ENCODE results near the gene UBALD2.
A peak's percentile ranks its signal among the peaks of the same experiment; 100 is the strongest.
"Not testable (repeated sequence)": the region's sequence is repeated elsewhere in the genome, so short reads cannot be mapped to it uniquely, and the experiment has no call there.

The UBALD2 gene

DNA sequence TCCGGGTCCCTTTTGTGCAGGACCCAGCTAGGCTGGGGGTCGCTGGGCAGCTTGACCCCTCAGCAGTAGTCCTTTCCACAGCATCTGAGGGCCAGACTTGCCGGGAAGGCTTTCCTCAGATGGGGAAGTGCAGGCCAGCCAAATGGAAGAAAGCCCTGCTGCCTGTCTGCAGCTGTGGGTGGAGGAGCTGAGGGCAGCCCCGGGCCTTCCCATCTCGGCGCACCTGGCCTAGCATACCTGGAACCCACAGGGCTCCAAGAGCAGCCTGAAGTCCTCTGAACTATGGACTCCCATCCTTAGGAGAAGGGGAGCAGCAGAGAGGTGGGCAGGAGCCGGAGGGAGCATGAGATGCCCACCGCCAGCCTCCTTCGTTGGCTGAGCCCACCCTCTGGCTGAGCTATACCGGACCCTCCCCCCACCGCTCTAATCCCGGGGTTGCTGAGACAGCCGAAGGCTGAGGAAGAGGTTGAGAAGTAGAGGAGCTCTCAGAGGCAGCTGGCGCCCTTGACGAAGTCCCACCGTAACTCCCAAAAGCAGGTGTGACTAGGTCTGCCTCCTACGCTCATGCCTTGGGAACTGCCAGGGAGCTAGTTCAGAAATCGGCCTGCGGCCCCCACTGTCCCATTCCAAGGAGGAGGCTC, 13.2 kb downstream of the UBALD2 start:
- no peak for DNase-seq

DNA sequence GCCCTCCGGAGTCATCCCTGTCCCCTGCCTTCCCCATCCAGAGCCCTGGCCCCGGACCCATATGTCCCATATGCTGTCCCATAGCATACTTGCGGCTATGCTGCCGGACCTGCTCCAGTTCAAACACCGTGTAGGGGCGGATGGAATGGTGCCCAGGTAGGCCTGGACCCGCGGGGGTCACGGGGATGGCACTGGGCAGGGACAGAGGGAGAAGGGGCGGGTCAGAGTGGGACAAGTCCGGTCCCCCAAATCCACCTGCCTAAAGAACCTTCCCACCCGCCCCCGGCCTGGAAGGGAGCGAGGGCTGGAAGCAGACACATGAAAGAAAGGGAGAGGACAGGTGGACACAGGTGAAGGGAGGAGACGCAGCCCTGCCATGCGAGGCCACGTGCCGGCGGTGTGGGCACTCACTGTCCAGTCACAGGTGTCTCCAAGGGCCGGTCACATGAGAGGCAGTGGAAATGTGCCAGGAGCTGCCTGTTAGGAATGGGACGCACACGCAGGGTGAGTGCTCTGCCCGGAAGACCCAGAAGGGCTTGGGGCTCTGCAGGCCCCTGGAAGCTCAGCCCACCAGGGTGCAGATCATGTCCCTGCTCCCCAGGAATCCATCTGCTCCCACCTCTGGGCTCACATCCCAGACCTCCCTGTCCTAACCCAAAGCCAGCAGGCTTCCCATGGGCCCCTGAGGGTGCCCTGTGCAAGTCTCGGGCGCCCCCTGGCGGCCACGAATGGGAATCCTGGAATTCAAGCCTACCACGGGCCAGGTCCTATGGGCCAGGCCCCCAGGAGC, 14.0 kb downstream of the UBALD2 start:
- DNase-seq: peak; percentile 68 to 84 (median 81)

DNA sequence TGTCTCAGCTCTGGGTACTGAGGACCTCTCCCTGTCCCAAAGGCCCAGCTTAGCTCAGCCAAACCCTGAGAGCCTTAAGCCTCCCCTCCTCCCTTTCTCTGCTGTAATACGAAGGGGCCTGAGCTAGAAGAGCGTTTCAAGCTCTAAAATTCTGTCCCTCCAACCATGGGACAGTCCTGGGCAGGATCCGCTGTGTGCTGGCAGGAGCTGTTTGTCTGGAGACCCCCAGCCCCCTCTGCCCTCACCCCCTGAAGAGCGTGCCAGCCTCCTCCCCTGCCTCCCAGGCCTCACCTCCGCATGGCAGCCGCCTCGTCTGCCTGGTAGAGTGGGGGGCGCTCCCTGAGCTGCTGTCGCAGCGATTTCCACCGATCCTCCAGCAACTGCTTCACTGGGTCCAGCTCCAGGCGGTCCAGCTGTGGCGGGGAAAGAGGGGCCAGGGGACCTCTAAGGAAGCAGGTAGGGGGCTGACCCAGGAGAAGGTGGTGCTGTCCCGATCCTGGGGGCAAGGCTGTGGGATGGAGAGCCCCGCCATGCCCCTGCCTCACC, 14.7 kb downstream of the UBALD2 start:
- no peak for DNase-seq

DNA sequence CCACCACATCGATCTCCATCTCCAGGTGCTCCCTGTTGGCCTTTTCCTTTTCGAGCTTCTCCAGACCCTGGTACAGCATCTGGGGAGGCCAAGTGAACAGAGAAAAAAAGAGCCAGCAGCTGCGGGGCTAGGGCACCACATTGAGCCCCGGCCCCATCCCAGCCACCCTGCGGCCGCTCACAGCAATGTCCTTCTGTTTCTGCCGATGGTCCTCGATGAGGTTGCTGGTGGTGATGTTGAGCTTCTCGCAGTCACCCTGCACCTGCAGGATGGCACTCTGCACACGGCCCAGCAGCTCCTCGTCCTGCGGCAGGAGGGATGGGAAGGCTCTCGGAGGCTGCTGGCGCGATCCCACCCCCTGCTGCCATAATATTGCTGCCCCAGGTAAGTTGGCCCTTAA, 15.5 kb downstream of the UBALD2 start:
- DNase-seq: no peak

DNA sequence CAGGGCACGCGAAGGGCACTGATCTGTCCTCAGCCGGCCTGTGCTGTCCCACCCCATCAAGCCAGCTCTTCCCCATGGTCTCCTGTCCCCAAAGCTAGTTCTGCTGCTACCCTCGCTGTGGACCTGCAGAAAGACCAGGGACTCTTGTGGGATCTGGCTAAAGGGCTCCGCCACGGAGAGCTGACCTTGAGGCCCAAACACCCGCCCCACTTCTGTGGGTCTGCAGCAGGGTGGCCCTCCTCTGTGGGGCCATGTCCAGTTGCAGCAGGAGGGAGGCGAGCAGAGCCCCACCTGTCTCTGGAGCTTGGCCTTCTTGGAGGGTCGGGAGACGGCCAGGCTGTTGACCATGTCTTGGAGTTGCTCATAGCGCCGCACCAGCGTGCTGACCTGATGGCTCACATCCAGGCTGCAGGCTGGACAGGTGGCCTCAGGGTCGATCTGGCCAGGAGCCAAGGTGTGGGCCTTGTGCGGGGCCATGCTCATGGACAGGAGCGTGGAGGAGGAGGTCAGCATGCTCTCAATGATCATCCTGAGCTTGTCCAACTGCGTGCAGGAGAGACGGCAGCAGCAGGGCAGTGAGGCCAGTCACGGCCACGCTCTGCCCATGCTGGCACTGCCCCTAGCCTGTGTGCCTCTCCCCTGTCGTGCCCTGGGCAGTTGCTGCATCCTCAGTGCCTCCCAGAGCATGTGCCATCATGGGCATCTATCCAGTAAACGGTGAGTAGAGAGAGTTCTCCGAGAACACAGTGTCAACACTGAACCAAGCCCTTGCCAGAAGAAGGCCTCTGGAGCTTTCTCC, 16.6 kb downstream of the UBALD2 start:
- no peak for DNase-seq

DNA sequence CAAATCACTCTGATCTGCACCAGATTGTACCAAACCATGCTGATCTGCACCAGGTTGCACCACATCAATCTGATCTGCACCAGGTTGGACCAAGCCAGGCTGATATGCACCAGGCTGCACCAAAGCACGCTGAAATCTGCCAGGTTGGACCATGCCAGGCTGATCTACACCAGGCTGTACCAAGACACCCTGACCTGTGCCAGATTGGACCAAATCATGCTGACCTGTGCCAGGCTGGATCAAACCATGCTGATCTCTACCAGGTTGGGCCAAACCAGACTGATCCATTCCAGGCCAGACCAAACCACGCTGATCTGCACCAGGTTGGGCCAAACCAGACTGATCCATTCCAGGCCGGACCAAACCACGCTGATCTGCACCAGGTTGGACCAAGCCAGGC, 27.4 kb downstream of the UBALD2 start:
- no peak for DNase-seq

DNA sequence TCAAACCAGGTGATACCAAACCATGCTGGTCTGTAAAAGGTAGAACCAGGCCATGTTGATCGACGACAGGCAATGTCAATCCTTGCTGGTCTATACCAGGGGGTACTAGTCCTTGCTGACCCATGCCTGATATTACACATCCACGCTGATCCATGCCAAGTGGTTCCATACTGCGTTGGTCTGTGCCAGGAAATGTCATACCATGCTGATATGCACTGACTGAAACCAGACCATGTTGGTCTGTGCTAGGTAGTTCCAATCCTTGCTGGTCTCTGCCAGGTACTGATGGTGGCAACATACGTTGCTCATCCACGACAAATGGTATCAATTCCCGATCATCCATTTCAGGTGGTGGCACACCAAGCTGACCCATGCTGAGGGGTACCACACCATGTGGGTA, 28.0 kb downstream of the UBALD2 start:
- DNase-seq: no peak

DNA sequence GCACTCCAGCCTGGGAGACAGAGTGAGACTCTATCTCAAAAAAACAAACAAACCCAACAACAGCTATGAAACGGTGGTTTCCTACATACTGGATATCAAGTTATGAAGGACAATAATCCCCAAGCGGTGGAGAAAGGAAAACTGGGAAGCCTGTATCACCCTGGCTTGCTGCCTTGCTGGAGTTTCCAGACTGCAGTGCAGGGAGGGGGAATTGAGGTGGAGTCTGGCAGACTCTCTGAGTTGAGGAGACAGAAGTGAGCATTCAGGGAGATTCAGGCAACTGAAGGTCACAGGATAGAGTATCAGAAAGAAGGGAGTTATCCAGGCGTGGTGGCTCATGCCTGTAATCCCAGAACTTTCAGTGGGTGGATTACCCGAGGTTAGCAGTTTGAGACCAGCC, 31.0 kb downstream of the UBALD2 start:
- no peak for DNase-seq

DNA sequence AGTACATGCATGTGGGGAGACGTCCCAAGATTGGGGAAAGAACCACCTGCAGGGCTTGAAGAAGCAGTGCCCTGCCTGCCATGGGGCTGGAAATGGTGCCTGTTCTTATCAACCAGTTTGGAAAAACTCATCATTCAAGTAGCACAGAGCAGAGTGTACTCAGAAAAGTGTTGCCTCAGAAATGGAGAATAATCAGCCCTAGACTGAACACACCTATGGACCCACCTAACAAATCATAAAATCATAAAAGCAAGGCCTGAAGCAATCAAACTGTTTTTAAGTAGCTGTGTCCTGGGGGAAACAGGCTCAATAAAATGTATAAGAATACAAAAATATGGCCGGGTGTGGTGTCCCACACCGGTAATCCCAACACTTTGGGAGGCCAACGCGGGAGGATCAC, 31.7 kb downstream of the UBALD2 start:
- DNase-seq: no peak

DNA sequence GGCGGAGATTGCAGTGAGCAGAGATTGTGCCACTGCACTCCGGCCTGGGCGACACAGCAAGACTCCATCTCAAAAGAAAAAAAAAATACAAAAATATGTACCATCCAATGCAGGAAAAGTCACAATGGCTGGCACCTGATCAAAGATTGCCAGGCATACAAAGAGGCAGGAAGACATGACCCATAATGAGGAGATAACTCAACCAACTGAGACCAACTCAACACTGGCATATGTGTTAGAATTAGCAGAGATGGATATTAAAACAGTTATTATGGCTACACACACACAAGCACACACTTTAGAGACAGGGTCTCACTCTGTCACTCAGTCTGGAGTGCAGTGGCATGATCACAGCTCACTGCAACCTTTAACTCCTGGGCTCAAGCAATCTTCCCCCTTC, 32.3 kb downstream of the UBALD2 start:
- no peak for DNase-seq

DNA sequence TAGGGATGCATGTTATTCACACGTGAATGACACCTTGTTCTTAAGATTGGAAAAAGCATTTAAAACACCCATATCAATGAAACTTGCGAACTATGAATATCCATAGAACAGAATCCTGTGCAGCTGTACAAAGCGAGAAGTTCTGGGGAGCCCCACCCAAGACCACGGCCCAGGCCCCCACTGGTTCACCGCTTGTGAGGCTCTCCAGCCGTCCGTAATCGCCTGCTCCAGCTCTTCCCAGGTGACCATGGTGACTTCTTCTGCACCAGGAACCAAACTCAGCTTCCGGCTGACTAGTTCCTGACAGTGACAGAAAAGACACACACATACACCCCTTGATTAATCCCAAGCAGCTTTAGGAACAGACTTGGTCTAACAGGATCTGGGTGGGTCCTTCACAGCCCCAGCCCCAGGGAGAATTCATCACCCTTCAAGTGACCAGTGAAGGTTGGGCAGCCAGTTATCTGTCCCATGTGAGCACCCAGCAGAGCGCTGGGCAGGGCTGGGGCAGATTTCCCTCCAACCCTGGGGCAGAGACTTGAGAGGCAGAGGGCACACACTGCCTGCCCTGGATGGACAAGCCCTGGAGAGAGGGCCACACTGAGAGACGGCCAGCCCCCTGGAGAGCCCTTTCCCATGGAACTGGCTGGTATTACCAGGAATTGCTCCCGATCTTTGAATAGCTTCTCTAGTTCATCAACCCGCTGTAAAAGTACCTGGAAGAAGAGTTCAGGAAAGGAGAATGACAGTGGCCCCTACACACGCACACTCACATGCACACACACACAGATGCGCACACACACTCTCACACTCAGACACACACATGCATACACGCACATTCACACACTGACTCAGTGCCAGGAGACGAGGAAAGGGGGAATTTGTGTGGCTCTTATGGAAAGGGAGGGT, 39.3 kb downstream of the UBALD2 start:
- no peak for DNase-seq

DNA sequence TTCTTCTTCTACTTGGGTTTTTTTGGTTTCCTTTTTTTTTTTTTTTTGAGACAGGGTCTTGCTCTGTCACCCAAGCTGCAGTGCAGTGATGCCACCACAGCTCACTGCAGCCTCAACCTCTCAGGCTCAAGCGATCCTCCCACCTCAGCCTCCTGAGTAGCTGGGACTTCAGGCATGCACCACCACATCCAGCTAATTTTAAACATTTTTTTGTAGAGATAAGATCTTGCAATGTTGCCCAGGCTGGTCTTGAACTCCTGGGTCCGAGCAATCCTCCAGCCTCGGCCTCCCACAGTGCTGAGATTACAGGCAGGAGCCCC, 39.9 kb downstream of the UBALD2 start:
- not testable (repeated sequence) for DNase-seq

DNA sequence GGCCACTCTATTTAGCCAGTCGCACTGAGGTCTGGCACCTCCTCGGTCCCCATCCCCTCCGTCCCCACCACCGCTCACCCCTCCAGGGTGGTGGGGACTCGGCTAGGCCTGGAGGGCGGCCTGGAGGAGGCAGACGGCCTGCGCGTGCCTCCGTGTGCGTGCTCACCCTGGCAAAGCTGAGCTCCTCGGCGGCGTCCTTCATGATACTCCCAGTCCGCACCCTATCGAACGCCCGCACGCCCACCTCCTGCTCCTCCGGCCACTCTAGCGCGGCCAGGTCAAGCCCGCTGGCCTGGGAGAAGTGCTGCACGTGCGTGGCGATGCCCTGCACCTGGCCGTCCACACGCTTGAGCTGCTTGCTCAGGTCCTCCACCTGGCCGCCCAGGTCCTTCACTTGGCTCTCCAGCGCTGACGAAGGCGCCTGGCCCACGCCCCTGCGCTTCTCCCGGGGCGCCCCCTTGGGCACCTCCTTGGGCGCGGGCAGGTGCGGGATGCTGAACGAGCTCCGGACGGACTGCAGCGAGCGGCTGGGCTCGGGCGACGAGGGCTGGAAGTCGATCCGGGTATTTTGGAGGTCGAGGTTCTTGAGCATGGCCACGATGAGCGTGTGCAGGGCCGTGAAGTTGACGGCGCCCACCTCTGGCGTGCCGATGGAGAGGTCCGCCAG, 42.3 kb downstream of the UBALD2 start:
- DNase-seq: no peak

DNA sequence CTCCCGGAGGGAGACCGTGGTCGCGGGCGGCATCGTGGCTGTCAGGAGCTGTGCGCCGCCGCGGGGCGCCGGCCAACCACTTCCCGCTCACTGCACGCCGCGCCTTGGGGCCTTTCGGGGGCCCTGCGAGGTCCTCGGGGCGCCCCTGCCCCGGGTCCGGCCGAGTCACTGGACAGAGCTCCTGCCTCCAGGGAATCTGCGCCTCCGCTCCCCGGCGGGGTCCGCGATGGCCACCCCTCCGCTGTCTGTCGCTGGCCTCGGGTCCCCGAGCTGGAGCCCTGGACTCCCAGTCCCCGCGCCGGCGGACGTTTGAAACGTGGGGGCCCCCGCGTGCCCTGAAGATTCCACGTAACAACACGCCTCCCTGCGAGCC, 42.8 kb downstream of the UBALD2 start, which contains the start of gene QRICH2:
QRICH2 (minus strand) TSS at position 311 of the 373 bp plus-strand sequence; CDS start at position 33, 278 bp downstream.
- no peak for DNase-seq

DNA sequence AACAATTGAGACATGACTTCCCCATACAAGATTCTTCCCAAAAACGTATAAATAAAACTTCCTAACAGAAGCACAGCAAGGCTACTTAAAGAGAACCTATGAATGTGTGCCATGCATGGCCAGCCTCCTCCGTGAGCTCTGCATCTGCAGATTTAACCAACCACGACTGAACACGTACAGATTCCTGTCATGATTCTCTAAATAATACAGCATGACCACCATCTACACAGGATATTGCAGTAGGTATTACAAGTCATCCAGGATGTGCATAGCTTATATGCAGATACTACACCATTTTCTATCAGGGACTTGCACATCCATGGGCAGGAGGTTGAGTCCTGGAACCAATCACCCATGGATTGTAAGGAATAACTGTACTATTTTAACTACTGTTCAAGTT, 44.3 kb downstream of the UBALD2 start:
- no peak for DNase-seq

DNA sequence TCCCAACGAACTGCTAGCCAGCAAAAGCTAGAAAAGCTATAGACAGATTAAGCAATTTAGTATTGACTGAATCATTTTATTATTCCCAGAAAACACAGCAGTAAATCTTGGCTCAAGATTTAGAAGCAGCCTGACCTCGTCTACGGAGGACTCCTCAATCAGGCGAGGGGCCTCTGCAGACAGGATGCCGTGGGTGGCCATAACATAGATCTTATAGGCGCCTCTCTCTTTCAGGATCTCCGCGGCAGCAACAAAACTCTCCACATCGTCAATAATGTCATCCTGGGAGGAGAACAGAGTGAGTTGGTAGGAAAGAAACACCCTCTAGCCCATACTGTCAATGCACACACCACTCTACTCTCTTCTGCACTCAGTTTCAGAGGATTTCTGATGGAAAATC, 47.6 kb downstream of the UBALD2 start:
- no peak for DNase-seq

DNA sequence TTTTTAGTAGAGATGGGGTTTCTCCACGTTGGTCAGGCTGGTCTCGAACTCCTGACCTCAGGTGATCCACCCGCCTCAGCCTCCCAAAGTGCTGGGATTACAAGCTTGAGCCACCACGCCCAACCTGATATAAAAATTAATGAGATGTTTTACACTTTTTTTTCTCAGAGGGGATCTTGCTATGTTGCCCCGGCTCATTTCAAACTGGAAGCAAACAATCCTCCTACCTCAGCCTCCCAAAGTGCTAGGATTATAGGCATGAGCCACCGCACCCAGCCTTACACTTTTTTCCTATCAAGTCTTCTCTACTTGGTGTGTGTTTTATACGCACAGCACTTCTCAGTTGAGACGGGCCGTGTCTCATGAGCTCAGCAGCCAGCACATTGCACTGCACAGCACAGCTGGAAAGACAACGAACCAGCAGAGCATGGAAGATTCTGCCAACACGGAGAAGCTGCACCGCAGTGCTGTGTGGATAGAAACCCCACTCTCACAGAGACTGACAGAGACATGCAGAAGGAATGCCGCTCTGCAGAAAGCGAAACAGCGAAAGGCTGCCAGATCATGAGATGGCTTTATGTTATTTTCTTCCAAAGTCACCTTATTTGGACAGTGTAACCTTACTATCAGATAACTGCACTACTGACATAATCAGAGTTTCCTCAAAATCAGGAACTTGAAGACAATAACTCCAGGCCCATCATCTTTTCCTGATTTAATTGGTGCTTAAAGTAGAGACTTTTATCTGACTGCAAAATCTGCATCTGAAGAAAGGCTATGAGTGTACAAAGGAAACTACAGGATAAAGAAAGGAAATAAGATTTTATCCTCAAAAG, 49.5 kb downstream of the UBALD2 start:
- no peak for DNase-seq

DNA sequence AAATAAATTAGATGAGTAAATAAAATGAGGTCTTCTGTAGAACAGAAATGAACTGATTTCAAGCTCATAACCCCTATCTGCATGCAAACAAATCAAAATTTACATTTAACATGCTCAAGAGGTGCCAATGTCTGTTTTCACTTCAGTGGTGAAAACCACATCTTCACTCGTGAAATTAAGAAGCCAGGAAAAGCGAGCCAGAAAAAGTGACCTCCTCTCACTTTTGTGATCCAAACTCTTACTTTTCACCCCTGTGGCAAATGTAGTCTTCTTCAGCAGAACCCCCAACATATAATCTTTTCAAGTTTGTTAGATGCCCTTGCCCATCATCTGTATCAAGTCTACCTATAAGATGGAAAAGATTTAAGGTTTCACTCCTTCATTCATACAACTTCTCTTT, 52.4 kb downstream of the UBALD2 start:
- no peak for DNase-seq

DNA sequence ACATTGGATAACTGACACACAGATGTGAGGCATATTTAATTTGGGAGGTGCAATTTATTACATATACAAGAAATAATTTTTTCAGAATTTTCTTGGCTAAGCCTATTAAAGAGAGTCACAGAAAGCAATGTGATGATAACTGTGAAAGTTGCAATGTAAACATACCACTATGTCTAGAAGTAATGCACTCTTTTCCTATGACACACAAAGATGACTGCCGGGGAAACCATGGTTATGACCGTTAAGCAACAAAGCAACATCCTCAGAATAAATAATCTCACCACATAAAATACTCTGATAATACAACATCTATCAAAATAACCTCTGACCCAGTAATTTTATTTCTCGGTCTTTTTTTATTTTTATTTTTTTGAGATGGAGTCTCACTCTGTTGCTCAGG, 53.4 kb downstream of the UBALD2 start:
- no peak for DNase-seq

All from activated naive CD4-positive, alpha-beta T cell (primary cell).